ENCODE data around the gene PPIP5K1. TPM values are rescaled to one million over a fixed set of nuclear protein-coding genes. Genes with fewer than 3 reads are reported as not detected.
A peak's percentile ranks its signal among the peaks of the same experiment; 100 is the strongest.

The PPIP5K1 gene
- total and polyA plus RNA-seq, 9 of the 15 experiments (the other 6 are each of a cell fraction or from before 2014, with no cell fraction given), result 2.5 to 74.6 (median 35.1) TPM

- TF ChIP-seq NEUROD1 (IDR thresholded peaks at IDR 0.05; ENCODE audit: borderline replicate concordance, low read depth, low read length, partially characterized antibody), result peak; percentile 88
- no peak for TF ChIP-seq FOXJ3 (CRISPR knock-in tag; IDR thresholded peaks at IDR 0.05)
- no peak for TF ChIP-seq MYC (IDR thresholded peaks at IDR 0.05; ENCODE audit: low read depth, low read length)
- no peak for TF ChIP-seq MYC (CRISPR knock-in tag; IDR thresholded peaks at IDR 0.05; ENCODE audit: borderline replicate concordance, low read depth)
- no peak for TF ChIP-seq ZNF121 (CRISPR knock-in tag; conservative IDR thresholded peaks at IDR 0.05)
- no peak for TF ChIP-seq KLF16 (IDR thresholded peaks at IDR 0.05)
- 0 out of 2 replicates have a peak, but pooled peaks have one; percentile 37 for TF ChIP-seq RREB1 (CRISPR knock-in tag; IDR thresholded peaks at IDR 0.05)
- peak; percentile 96 for TF ChIP-seq CXXC5 (CRISPR knock-in tag; IDR thresholded peaks at IDR 0.05)
- TF ChIP-seq CTCF (IDR thresholded peaks at IDR 0.05 in 2 of 3, conservative IDR thresholded peaks at IDR 0.05 in 1 of 3; ENCODE audit: insufficient read depth in 2 of 3, low read depth in 1 of 3, low read length in 3 of 3), result no peak
- no peak for TF ChIP-seq STAT5A (IDR thresholded peaks at IDR 0.05; ENCODE audit: borderline replicate concordance, low read length)
- TF ChIP-seq ZBTB11 (CRISPR knock-in tag; IDR thresholded peaks at IDR 0.05), result peak in 1 of 3 experiments; percentile 69; a peak in 1 of 6 replicates
- TF ChIP-seq SP2 (IDR thresholded peaks at IDR 0.05; ENCODE audit: extremely low read depth, low read depth, low read length, poor library complexity, severe bottlenecking), result peak; percentile 81
- no peak for TF ChIP-seq ZNF655 (CRISPR knock-in tag; IDR thresholded peaks at IDR 0.05)
Measured at GRCh38 chr15:43492673-43493601, 97.1 kb downstream of the PPIP5K1 start, which contains the start of gene TP53BP1 (continued).

Data from K562 (cell line).